GM23338 (cell line): ENCODE results near the gene PNMA1. TPM values are rescaled to one million over a fixed set of nuclear protein-coding genes. Genes with fewer than 3 reads are reported as not detected.

Experiments
- ATAC-seq: fragments of 200-7000 bp; cut with Tn5 transposase; 3 replicates; pipeline ENCODE4 v1.9.1; 2020
- DNase-seq: peaks from one replicate; pipeline ENCODE4 v3.0.0-alpha.2; 2015; ENCODE audit warnings: low spot score
- H2AFZ ChIP-seq: fragments of 200-600 bp; sonication (generic); 2 replicates; pipeline ENCODE4 v1.8.0; 2016; ENCODE audit warnings: antibody characterized with exemption, mild to moderate bottlenecking, moderate library complexity
- H3F3A ChIP-seq: fragments of 200-600 bp; sonication (generic); replicated peaks from 2 replicates; pipeline ENCODE4 v1.8.0; 2017; ENCODE audit warnings: antibody characterized with exemption, mixed run types, low read depth
- H3K27ac ChIP-seq: fragments of 200-600 bp; sonication (generic); 2 replicates; pipeline ENCODE4 v1.6.1; 2016; ENCODE audit warnings: low read depth
- H3K27me3 ChIP-seq: fragments of 200-600 bp; sonication (generic); 2 replicates; pipeline ENCODE4 v1.8.0; 2016; ENCODE audit warnings: mild to moderate bottlenecking, mixed run types, moderate library complexity; ENCODE audit not compliant: insufficient read depth
- H3K36me3 ChIP-seq: fragments of 200-600 bp; sonication (generic); 2 replicates; pipeline ENCODE4 v1.8.0; 2016; ENCODE audit warnings: mild to moderate bottlenecking; ENCODE audit not compliant: insufficient read depth
- H3K4me1 ChIP-seq: fragments of 200-600 bp; sonication (generic); 2 replicates; pipeline ENCODE4 v1.8.0; 2016; ENCODE audit warnings: mild to moderate bottlenecking, moderate library complexity; ENCODE audit not compliant: insufficient read depth
- H3K4me2 ChIP-seq: fragments of 200-600 bp; sonication (generic); 2 replicates; pipeline ENCODE4 v1.7.1; 2017; ENCODE audit warnings: mixed run types
- H3K4me3 ChIP-seq: fragments of 200-600 bp; sonication (generic); 2 replicates; pipeline ENCODE4 v1.6.1; 2016; ENCODE audit warnings: mixed run types
- H3K79me2 ChIP-seq: fragments of 200-600 bp; sonication (generic); replicated peaks from 2 replicates; pipeline ENCODE4 v1.8.0; 2017; ENCODE audit warnings: mild to moderate bottlenecking; ENCODE audit not compliant: insufficient read depth
- H3K9me2 ChIP-seq: fragments of 200-600 bp; sonication (generic); 2 replicates; pipeline ENCODE4 v1.8.0; 2017; ENCODE audit not compliant: insufficient read depth
- H4K20me1 ChIP-seq: fragments of 200-600 bp; sonication (generic); replicated peaks from 2 replicates; pipeline ENCODE4 v1.8.0; 2017; ENCODE audit warnings: mild to moderate bottlenecking; ENCODE audit not compliant: insufficient read depth
- H3K27ac Mint-ChIP-seq: 2 replicates; pipeline ENCODE4 v1.8.0; 2020; ENCODE audit warnings: inconsistent platforms, mild to moderate bottlenecking, moderate library complexity, mixed read lengths
- H3K27me3 Mint-ChIP-seq: 3 replicates; pipeline ENCODE4 v1.8.0; 2022; ENCODE audit warnings: low read depth, mild to moderate bottlenecking, moderate library complexity, mixed read lengths, inconsistent platforms; ENCODE audit not compliant: insufficient read depth, poor library complexity
- H3K36me3 Mint-ChIP-seq: 3 replicates; pipeline ENCODE4 v1.8.0; 2021; ENCODE audit warnings: low read depth, mild to moderate bottlenecking, inconsistent platforms, moderate library complexity, mixed read lengths
- H3K4me1 Mint-ChIP-seq: 3 replicates; pipeline ENCODE4 v1.8.0; 2020; ENCODE audit warnings: mild to moderate bottlenecking, inconsistent platforms, mixed read lengths
- H3K4me3 Mint-ChIP-seq: 3 replicates; pipeline ENCODE4 v1.8.0; 2021; ENCODE audit warnings: moderate library complexity, mild to moderate bottlenecking, inconsistent platforms, mixed read lengths
- H3K9me3 Mint-ChIP-seq: 3 replicates; pipeline ENCODE4 v1.8.0; 2020; ENCODE audit warnings: moderate library complexity, mild to moderate bottlenecking, inconsistent platforms, mixed read lengths
- CREB1 ChIP-seq: fragments of 250-450 bp; sonication (Bioruptor Pico); IDR thresholded peaks from 2 replicates; pipeline ENCODE4 v1.5.0; 2020; ENCODE audit warnings: low read depth, mild to moderate bottlenecking, moderate library complexity
- CTCF ChIP-seq, 2 experiments: fragments of 200-600 bp in 1 of 2; sonication (generic) in 1 of 2; conservative IDR thresholded peaks; 2 replicates each; pipeline versions ENCODE4 v1.5.1 to v1.6.1; 2016 to 2017; ENCODE audit warnings: antibody characterized with exemption in 2 of 2, low read depth in 2 of 2, mild to moderate bottlenecking in 2 of 2, moderate library complexity in 1 of 2
- EZH2 ChIP-seq: fragments of 200-600 bp; sonication (generic); IDR thresholded peaks from one replicate; pipeline ENCODE4 v1.8.0; 2017; ENCODE audit warnings: antibody characterized with exemption, mild to moderate bottlenecking, low read depth; ENCODE audit not compliant: unreplicated experiment
- EZH2phosphoT487 ChIP-seq: fragments of 200-600 bp; sonication (generic); IDR thresholded peaks from one replicate; pipeline ENCODE4 v1.8.1; 2018; ENCODE audit warnings: antibody characterized with exemption; ENCODE audit not compliant: unreplicated experiment
- JUNB ChIP-seq: IDR thresholded peaks from one replicate; pipeline ENCODE4 v1.6.1; 2016; ENCODE audit warnings: antibody characterized with exemption; ENCODE audit not compliant: unreplicated experiment
- NANOG ChIP-seq: IDR thresholded peaks from 2 replicates; pipeline ENCODE4 v1.6.1; 2016; ENCODE audit warnings: antibody characterized with exemption, borderline replicate concordance
- POLR2AphosphoS5 ChIP-seq: IDR thresholded peaks from 2 replicates; pipeline ENCODE4 v1.6.1; 2016; ENCODE audit warnings: antibody characterized with exemption, low read depth
- STAT1 ChIP-seq: IDR thresholded peaks from one replicate; pipeline ENCODE4 v1.6.1; 2016; ENCODE audit warnings: antibody characterized with exemption; ENCODE audit not compliant: unreplicated experiment
- ZNF114 ChIP-seq: fragments of 250-450 bp; sonication (Bioruptor Pico); IDR thresholded peaks from 2 replicates; pipeline ENCODE4 v1.5.0; 2020; ENCODE audit warnings: mild to moderate bottlenecking, moderate library complexity
- ZNF331 ChIP-seq: fragments of 250-450 bp; sonication (Bioruptor Pico); IDR thresholded peaks from 2 replicates; pipeline ENCODE4 v1.5.0; 2020; ENCODE audit warnings: low read depth, mild to moderate bottlenecking, moderate library complexity
- polyA plus RNA-seq: library from polyadenylated mRNA; unstranded; fragments of >200 nt; fragmentation: Nextera tagmentation; extraction: Ambion mirVana; gene quantifications from 2 replicates; pipeline ENCODE4 v1.2.1, GENCODE V29; 2016
- total RNA-seq: library from RNA; depleted of rRNA; stranded (reverse); fragments of >200 nt; shearing (Covaris generic); gene quantifications from 2 replicates; pipeline ENCODE4 v1.2.3, GENCODE V29; 2014
- TF ChIP-seq, protein P1 (sequence below): IDR thresholded peaks from 2 replicates; pipeline ENCODE4 v1.6.1; 2016; ENCODE audit warnings: antibody characterized with exemption
- TF ChIP-seq, protein P2 (sequence below): IDR thresholded peaks from one replicate; pipeline ENCODE4 v1.6.1; 2018; ENCODE audit warnings: antibody characterized with exemption; ENCODE audit not compliant: unreplicated experiment
- TF ChIP-seq, protein P3 (sequence below): fragments of 250-450 bp; sonication (Bioruptor Pico); IDR thresholded peaks from 2 replicates; pipeline ENCODE4 v1.5.0; 2020; ENCODE audit warnings: mild to moderate bottlenecking, moderate library complexity

Gene PNMA1
- total and polyA plus RNA-seq, 2 experiments from 2014 or later = 18.2 to 32.9 TPM

DNA sequence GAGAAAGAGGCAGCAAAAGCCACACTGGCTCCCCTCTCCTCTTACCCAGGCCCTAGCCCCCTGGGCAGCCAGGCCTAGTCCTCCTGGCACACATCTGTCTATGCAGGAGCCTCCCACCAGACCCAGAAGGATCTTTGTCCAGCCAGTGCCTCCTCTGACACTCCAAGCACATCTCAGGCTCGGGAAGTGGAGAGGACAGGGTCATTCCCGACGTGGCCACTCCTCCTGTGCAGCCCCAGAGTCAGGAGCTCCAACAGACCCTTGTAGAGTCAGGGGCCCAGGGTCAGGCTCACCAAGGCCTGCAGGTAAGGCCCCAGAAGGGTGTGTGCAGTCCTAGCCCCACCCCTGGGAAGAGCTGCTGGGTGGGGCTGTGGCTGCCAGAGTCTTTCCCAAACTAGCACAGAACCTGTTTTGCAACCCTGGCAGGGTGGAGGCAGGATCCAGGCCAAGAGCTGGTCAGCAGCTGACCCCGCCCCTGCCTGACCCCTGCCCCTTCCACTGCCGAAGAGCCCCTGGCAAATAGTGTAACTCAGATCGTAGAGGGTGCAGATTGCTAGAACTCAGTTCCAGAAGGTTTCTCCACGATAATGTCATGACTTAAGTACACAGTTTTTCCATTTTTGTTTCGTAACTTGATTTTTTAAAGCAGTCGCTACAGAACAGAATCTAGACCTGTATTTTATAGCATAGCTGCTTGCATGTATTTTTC, 26.6 kb upstream of the PNMA1 start:
- peaks cover 10% of the 10 kb centered on the region for H3K79me2 ChIP-seq
- H4K20me1 ChIP-seq = peaks cover 2% of the 10 kb centered on the region; the same call in 1 of the 2 replicates
- H3K27ac ChIP-seq = peak overlapping the region; percentile 93
- Mint-ChIP-seq H3K36me3 (peaks cover 13% of the 10 kb centered on the region; the same call in 2 of the 3 replicates), H3K4me1 (peaks cover 41% of the 10 kb centered on the region), H3K27me3 (peaks cover 10% of the 10 kb centered on the region), H3K27ac (peak overlapping the region; percentile 97), H3K4me3 (peak overlapping the region; percentile 59), H3K9me3 (no peaks in the 10 kb centered on the region)
- H3K4me2 ChIP-seq = peak overlapping the region; percentile 80
- no peaks in the 10 kb centered on the region for H3K36me3 ChIP-seq
- H3K27me3 ChIP-seq = no peaks in the 10 kb centered on the region
- peaks cover 24% of the 10 kb centered on the region for H3K4me1 ChIP-seq
- H3K9me2 ChIP-seq = no peaks in the 10 kb centered on the region
- DNase-seq = peak; percentile 64
- no peak overlapping the region for H2AFZ ChIP-seq
- peak overlapping the region; percentile 38 for H3K4me3 ChIP-seq
- ATAC-seq = peak; percentile 69
- TF ChIP-seq CREB1 (CRISPR knock-in tag) = no peak
- no peak for TF ChIP-seq STAT1
- TF ChIP-seq, protein P1, sequence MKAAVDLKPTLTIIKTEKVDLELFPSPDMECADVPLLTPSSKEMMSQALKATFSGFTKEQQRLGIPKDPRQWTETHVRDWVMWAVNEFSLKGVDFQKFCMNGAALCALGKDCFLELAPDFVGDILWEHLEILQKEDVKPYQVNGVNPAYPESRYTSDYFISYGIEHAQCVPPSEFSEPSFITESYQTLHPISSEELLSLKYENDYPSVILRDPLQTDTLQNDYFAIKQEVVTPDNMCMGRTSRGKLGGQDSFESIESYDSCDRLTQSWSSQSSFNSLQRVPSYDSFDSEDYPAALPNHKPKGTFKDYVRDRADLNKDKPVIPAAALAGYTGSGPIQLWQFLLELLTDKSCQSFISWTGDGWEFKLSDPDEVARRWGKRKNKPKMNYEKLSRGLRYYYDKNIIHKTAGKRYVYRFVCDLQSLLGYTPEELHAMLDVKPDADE = no peak
- TF ChIP-seq POLR2AphosphoS5 = no peak
- TF ChIP-seq ZNF114 = no peak
- no peak for TF ChIP-seq NANOG
- TF ChIP-seq ZNF331 (CRISPR knock-in tag) = no peak
- no peak for TF ChIP-seq EZH2
- TF ChIP-seq EZH2phosphoT487 = no peak
- TF ChIP-seq, protein P2, sequence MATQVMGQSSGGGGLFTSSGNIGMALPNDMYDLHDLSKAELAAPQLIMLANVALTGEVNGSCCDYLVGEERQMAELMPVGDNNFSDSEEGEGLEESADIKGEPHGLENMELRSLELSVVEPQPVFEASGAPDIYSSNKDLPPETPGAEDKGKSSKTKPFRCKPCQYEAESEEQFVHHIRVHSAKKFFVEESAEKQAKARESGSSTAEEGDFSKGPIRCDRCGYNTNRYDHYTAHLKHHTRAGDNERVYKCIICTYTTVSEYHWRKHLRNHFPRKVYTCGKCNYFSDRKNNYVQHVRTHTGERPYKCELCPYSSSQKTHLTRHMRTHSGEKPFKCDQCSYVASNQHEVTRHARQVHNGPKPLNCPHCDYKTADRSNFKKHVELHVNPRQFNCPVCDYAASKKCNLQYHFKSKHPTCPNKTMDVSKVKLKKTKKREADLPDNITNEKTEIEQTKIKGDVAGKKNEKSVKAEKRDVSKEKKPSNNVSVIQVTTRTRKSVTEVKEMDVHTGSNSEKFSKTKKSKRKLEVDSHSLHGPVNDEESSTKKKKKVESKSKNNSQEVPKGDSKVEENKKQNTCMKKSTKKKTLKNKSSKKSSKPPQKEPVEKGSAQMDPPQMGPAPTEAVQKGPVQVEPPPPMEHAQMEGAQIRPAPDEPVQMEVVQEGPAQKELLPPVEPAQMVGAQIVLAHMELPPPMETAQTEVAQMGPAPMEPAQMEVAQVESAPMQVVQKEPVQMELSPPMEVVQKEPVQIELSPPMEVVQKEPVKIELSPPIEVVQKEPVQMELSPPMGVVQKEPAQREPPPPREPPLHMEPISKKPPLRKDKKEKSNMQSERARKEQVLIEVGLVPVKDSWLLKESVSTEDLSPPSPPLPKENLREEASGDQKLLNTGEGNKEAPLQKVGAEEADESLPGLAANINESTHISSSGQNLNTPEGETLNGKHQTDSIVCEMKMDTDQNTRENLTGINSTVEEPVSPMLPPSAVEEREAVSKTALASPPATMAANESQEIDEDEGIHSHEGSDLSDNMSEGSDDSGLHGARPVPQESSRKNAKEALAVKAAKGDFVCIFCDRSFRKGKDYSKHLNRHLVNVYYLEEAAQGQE = no peak
- no peak for TF ChIP-seq CTCF (conservative IDR thresholded peaks at IDR 0.05; ENCODE audit: low read depth in 2 of 2)
- TF ChIP-seq JUNB = no peak
- TF ChIP-seq, protein P3, sequence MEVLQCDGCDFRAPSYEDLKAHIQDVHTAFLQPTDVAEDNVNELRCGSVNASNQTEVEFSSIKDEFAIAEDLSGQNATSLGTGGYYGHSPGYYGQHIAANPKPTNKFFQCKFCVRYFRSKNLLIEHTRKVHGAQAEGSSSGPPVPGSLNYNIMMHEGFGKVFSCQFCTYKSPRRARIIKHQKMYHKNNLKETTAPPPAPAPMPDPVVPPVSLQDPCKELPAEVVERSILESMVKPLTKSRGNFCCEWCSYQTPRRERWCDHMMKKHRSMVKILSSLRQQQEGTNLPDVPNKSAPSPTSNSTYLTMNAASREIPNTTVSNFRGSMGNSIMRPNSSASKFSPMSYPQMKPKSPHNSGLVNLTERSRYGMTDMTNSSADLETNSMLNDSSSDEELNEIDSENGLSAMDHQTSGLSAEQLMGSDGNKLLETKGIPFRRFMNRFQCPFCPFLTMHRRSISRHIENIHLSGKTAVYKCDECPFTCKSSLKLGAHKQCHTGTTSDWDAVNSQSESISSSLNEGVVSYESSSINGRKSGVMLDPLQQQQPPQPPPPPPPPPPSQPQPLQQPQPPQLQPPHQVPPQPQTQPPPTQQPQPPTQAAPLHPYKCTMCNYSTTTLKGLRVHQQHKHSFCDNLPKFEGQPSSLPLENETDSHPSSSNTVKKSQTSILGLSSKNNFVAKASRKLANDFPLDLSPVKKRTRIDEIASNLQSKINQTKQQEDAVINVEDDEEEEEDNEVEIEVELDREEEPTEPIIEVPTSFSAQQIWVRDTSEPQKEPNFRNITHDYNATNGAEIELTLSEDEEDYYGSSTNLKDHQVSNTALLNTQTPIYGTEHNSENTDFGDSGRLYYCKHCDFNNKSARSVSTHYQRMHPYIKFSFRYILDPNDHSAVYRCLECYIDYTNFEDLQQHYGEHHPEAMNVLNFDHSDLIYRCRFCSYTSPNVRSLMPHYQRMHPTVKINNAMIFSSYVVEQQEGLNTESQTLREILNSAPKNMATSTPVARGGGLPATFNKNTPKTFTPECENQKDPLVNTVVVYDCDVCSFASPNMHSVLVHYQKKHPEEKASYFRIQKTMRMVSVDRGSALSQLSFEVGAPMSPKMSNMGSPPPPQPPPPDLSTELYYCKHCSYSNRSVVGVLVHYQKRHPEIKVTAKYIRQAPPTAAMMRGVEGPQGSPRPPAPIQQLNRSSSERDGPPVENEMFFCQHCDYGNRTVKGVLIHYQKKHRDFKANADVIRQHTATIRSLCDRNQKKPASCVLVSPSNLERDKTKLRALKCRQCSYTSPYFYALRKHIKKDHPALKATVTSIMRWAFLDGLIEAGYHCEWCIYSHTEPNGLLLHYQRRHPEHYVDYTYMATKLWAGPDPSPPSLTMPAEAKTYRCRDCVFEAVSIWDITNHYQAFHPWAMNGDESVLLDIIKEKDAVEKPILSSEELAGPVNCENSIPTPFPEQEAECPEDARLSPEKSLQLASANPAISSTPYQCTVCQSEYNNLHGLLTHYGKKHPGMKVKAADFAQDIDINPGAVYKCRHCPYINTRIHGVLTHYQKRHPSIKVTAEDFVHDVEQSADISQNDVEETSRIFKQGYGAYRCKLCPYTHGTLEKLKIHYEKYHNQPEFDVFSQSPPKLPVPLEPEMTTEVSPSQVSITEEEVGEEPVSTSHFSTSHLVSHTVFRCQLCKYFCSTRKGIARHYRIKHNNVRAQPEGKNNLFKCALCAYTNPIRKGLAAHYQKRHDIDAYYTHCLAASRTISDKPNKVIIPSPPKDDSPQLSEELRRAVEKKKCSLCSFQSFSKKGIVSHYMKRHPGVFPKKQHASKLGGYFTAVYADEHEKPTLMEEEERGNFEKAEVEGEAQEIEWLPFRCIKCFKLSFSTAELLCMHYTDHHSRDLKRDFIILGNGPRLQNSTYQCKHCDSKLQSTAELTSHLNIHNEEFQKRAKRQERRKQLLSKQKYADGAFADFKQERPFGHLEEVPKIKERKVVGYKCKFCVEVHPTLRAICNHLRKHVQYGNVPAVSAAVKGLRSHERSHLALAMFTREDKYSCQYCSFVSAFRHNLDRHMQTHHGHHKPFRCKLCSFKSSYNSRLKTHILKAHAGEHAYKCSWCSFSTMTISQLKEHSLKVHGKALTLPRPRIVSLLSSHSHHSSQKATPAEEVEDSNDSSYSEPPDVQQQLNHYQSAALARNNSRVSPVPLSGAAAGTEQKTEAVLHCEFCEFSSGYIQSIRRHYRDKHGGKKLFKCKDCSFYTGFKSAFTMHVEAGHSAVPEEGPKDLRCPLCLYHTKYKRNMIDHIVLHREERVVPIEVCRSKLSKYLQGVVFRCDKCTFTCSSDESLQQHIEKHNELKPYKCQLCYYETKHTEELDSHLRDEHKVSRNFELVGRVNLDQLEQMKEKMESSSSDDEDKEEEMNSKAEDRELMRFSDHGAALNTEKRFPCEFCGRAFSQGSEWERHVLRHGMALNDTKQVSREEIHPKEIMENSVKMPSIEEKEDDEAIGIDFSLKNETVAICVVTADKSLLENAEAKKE (CRISPR knock-in tag) = no peak
- H3F3A ChIP-seq = peaks cover 5% of the 10 kb centered on the region; the same call in 1 of the 2 replicates
